ENCODE measurements around the gene XBP1. TPM values are rescaled to one million over a fixed set of nuclear protein-coding genes. Genes with fewer than 3 reads are reported as not detected.

XBP1 gene
- total RNA-seq, 4 donors from 2014 or later, result 111 to 166 (median 131) TPM

- 0 to 1% methylated on average over 10 of the region's 10 CpGs for WGBS, 2 donors
- no peak for TF ChIP-seq CTCF (IDR thresholded peaks at IDR 0.05)
- TF ChIP-seq POLR2A (IDR thresholded peaks at IDR 0.05), result no peak
- no peak for DNase-seq
These were observed 26.9 kb downstream of the XBP1 start for GRCh38 chr22:28773461-28773867.

GRCh38 chr22:28772633-28773460 is 27.5 kb downstream of the XBP1 start, which contains the start of gene CCDC117:
CCDC117 (plus strand) TSS chr22:28772695; CDS start chr22:28772850, 155 bp downstream.
- no peaks in the 10 kb centered on the region for H3K9me3 ChIP-seq
- WGBS, 2 donors, result 0% methylated on average over 1 to 5 of the region's 92 CpGs
- peak; percentile 88 for DNase-seq
- H3K27me3 ChIP-seq, result no peaks in the 10 kb centered on the region
- H3K27ac ChIP-seq, result peak within 1 kb of the TSS; percentile 95 to 99 (median 98)
- H3K4me1 ChIP-seq, result peaks cover 0 to 58% (median 11%) of the 10 kb centered on the region in 3 donors
- intact Hi-C loops (cut with DNase I), result no loop called here
- H3K4me3 ChIP-seq, result peak within 1 kb of the TSS; percentile 80 to 97 (median 92)
- H3K36me3 ChIP-seq, result peaks cover 0 to 35% (median 0%) of the 10 kb centered on the region in 3 donors
- TF ChIP-seq CTCF (IDR thresholded peaks at IDR 0.05) (peak in 4 of 6 experiments; percentile 6 to 32 (median 26)), POLR2A (IDR thresholded peaks at IDR 0.05) (peak in 3 of 4 donors; percentile 46 to 83 (median 66))

More at GRCh38 chr22:28773461-28773867, 26.9 kb downstream of the XBP1 start:
- H3K27ac ChIP-seq, result peak overlapping the region; percentile 95 to 99 (median 98)
- peaks cover 0 to 41% (median 0%) of the 10 kb centered on the region in 3 donors for H3K36me3 ChIP-seq
- peak overlapping the region; percentile 80 to 97 (median 92) for H3K4me3 ChIP-seq
- no peaks in the 10 kb centered on the region for H3K9me3 ChIP-seq
- peaks cover 0 to 64% (median 11%) of the 10 kb centered on the region in 3 donors for H3K4me1 ChIP-seq
- intact Hi-C loops (cut with DNase I), result no loop called here
- no peaks in the 10 kb centered on the region for H3K27me3 ChIP-seq

DNA sequence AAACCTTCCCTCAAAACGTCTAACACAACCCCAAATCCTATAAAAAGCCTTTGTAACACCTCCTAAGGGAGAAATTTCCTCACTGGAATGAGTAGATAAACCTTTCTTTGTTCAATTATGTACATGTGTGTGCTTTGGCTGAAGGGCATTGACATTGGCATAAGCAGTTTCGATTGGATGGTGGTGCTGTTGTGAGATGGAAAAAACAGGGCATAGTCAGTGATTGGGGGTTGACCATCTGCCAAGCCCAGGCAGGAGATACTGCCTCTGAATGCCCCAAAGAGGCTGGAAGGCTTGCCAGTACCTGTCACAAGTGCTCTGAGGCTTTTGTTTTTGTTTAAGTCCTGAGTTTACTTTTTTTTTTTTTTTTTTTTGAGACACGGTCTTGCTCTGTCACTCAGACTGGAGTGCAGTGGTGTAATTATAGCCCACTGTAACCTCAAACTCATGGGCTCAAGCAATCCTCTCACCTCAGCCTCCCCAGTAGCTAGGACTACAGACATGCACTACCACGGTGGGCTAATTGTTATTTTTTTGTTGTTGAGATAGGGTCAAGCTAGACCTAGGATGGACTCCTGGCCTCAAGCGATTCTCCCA is 29.1 kb downstream of the XBP1 start:
- H3K36me3 ChIP-seq, result peaks cover 0 to 19% (median 0%) of the 10 kb centered on the region in 3 donors
- DNase-seq, result no peak
- no peaks in the 10 kb centered on the region for H3K27me3 ChIP-seq
- peak overlapping the region in 2 of 4 donors; percentile 14 to 21 for H3K4me3 ChIP-seq
- intact Hi-C loops (cut with DNase I), result no loop called here
- H3K9me3 ChIP-seq, result no peaks in the 10 kb centered on the region
- TF ChIP-seq CTCF (IDR thresholded peaks at IDR 0.05), result no peak
- no peak for TF ChIP-seq POLR2A (IDR thresholded peaks at IDR 0.05)
- peaks cover 0 to 49% (median 11%) of the 10 kb centered on the region in 3 donors for H3K4me1 ChIP-seq
- WGBS, 2 donors, result 27 to 41% methylated on average over 4 to 5 of the region's 5 CpGs
- peak overlapping the region in 3 of 4 donors; percentile 68 to 97 (median 95) for H3K27ac ChIP-seq

DNA sequence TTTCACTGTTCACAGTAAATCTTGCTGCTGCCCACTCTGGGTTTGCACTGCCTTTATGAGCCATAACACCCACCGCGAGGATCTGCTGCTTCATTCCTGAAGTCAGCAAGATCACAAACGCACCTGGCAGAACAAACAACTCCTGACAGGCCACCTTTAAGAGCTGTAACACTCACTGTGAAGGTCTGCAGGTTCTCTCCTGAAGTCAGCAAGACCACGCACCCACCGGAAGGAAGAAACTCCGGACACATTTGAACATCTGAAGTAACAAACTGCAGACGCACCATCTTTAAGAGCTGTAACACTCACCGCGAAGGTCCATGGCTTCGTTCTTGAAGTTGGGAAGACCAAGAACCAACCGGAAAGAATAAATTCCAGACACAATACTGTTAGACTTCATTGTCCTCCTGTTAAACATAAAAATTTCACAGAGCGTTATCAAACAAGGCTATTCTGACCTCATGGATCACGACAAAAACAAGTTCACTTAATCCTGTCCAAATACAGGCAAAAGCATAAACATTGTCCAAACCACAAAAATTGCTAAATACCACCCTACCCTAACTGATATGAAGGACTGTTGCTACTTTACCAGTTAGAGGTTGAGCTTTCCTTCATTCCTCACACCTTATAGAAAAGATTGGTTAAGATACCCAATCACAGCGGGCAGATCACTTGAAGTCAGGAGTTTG is 30.8 kb downstream of the XBP1 start:
- no peak for DNase-seq
- 93 to 94% methylated on average over 11 to 14 of the region's 14 CpGs for WGBS, 2 donors
- Histone ChIP-seq H3K9me3 (no peaks in the 10 kb centered on the region), H3K27ac (no peak overlapping the region), H3K36me3 (peaks cover 0 to 2% (median 0%) of the 10 kb centered on the region in 3 donors), H3K4me1 (peaks cover 0 to 31% (median 9%) of the 10 kb centered on the region in 3 donors), H3K4me3 (no peak overlapping the region), H3K27me3 (no peaks in the 10 kb centered on the region)
- TF ChIP-seq POLR2A (IDR thresholded peaks at IDR 0.05), result no peak
- no peak for TF ChIP-seq CTCF (IDR thresholded peaks at IDR 0.05)
- intact Hi-C loops (cut with DNase I), result no loop called here

All from esophagus squamous epithelium (tissue), 5 donors.